Activated naive CD8-positive, alpha-beta T cell treated with anti-CD3 and anti-CD28 coated beads, Interleukin-2, amount 50 U/mL, for 24 hours (primary cell): ENCODE measurements around the gene CDH13.

Experiments used
- ATAC-seq: fragments of 150-1000 bp; cut with Tn5 transposase; one replicate; pipeline ENCODE4 v1.10.0; 2021
- DNase-seq: peaks from one replicate; pipeline ENCODE4 v3.0.0; 2021
- H3K27ac Mint-ChIP-seq: one replicate; pipeline ENCODE4 v1.8.0; 2021; ENCODE audit warnings: mild to moderate bottlenecking, mixed read lengths
- H3K27me3 Mint-ChIP-seq: one replicate; pipeline ENCODE4 v1.8.0; 2021; ENCODE audit warnings: mixed read lengths
- H3K36me3 Mint-ChIP-seq: one replicate; pipeline ENCODE4 v1.8.0; 2021; ENCODE audit warnings: low read depth, mixed read lengths
- H3K4me1 Mint-ChIP-seq: one replicate; pipeline ENCODE4 v1.8.0; 2021; ENCODE audit warnings: mixed read lengths
- H3K4me3 Mint-ChIP-seq: one replicate; pipeline ENCODE4 v1.8.0; 2021; ENCODE audit warnings: mild to moderate bottlenecking, moderate library complexity, mixed read lengths
- H3K9me3 Mint-ChIP-seq: one replicate; pipeline ENCODE4 v1.8.0; 2021; ENCODE audit warnings: mixed read lengths

Gene CDH13

DNA sequence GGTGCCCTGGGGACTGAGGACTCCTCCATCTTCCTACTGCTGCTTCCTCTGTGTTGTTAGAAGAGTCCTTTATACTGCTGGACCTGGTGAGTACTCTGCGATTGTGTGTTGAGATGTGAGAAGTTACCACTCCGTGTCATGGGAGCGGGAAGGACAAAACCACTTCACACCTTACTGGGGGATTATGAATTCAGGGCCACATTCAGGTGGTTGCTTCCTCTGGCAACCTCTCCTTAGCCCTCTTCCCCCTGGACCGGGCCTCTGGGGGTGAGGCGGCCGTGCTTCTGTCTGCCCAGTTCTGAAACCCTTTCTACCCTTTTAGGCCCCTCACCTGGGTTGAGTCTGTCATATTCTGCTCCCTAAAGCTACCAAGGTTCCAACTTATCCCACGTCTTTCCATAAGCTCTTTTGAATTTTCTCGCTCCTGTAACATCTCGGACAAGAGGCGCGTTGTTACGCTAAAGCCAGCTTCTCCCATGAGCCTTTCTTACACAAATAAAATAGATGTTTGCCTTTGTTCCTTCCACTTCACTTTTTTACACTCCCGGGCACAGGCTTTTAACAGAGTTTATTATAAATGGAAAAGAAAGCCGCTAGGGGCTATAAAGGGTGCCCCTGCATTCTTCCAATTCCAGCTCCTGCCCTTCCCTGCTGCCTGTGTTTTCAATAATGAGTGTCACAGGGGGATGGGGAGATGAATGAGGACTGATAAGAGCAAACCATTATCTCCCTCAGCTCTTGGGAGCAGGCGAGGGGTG, 20.7 kb upstream of the CDH13 start:
- DNase-seq (no peak), ATAC-seq (no peak)
- H3K27me3 Mint-ChIP-seq, result peaks cover 10% of the 10 kb centered on the region
- no peak overlapping the region for H3K27ac Mint-ChIP-seq
- H3K36me3 Mint-ChIP-seq, result no peaks in the 10 kb centered on the region
- H3K4me1 Mint-ChIP-seq, result no peaks in the 10 kb centered on the region
- no peak overlapping the region for H3K4me3 Mint-ChIP-seq
- no peaks in the 10 kb centered on the region for H3K9me3 Mint-ChIP-seq

DNA sequence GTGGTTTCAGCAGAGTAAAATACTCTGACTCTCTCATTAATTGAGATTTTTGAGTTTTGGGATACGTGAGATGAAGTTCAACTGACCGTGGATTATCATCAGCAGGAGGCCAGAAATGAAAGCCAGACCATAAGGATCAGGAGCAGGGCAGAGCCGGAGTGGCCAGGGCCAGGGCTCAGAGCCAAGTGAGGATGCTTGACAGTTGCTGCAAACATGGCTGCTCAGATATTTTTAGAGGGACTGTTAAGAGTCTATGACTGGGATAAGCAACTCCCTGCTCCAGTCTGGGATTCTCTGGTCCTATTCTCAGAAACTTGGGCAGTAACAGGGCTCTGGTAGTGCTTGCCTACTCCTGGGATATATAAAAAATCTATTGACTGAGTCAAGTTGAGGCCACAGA, 17.6 kb upstream of the CDH13 start:
- no peak overlapping the region for H3K27ac Mint-ChIP-seq
- H3K27me3 Mint-ChIP-seq, result peaks cover 13% of the 10 kb centered on the region
- no peaks in the 10 kb centered on the region for H3K36me3 Mint-ChIP-seq
- DNase-seq, result no peak
- H3K4me3 Mint-ChIP-seq, result no peak overlapping the region
- ATAC-seq, result no peak
- no peaks in the 10 kb centered on the region for H3K9me3 Mint-ChIP-seq
- no peaks in the 10 kb centered on the region for H3K4me1 Mint-ChIP-seq

DNA sequence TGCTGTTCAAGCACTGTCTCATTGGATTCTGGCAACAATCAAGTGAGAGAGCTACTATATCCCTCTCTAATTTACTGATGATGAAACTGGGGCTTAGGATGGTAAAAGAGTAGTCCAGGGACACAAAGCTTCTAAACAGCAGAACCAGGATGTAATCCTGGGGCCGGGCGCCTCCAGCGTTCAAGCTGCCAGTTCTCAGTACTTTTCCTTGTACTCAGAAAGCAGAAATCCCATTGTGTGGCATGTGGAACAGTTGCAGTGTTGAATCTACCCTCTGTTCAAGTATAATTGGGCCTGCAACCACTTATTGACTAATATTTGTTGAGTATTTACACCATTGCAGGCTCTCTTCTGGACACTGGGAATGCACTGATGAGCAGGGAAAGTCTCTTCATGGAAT, 14.5 kb upstream of the CDH13 start:
- Mint-ChIP-seq H3K27me3 (peaks cover 11% of the 10 kb centered on the region), H3K4me3 (no peak overlapping the region), H3K4me1 (no peaks in the 10 kb centered on the region), H3K27ac (no peak overlapping the region), H3K9me3 (no peaks in the 10 kb centered on the region), H3K36me3 (no peaks in the 10 kb centered on the region)
- no peak for ATAC-seq
- no peak for DNase-seq

DNA sequence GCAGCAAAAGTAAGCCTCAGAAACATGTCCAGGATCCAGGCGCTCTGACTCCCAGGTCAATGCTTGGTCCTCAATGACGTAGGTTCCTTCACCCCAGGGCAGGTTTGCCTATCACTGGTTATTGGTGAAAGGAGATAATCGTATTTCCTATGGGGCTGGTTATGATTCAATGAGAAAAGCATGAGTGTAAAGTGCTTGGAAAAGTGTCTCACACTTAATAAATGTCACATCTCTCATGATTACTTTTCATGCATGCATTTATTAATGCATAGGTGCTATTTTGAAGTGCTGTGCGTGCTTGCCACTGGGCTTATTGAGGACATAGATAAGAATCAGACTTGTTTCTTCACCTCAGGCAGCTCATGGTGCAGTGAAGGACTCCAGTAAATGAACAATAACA, 10.4 kb upstream of the CDH13 start:
- H3K4me3 Mint-ChIP-seq, result no peak overlapping the region
- no peaks in the 10 kb centered on the region for H3K9me3 Mint-ChIP-seq
- no peaks in the 10 kb centered on the region for H3K4me1 Mint-ChIP-seq
- ATAC-seq (no peak), DNase-seq (no peak)
- H3K27ac Mint-ChIP-seq, result no peak overlapping the region
- H3K36me3 Mint-ChIP-seq, result no peaks in the 10 kb centered on the region
- peaks cover 5% of the 10 kb centered on the region for H3K27me3 Mint-ChIP-seq

DNA sequence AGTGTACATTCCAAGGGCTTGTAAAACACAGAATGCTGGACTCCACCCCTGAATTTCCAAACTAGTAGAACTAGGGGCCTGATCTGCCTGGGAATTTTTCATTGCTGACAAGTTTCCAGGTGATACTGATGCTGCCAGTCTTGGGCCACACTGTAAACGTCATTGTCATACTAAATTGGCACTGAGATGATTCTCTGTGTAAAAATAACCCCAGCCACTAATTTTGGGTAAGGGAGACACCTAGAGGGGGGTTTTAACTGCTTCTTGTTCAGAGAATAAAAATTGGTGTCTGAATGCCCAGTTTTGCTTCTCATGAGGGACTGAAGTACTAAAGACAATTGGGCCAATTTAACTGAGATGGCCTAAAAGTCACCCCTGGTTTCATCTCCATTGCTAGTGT, 5.0 kb upstream of the CDH13 start:
- no peak overlapping the region for H3K27ac Mint-ChIP-seq
- no peak overlapping the region for H3K4me3 Mint-ChIP-seq
- no peak for ATAC-seq
- no peaks in the 10 kb centered on the region for H3K36me3 Mint-ChIP-seq
- peaks cover 18% of the 10 kb centered on the region for H3K27me3 Mint-ChIP-seq
- H3K9me3 Mint-ChIP-seq, result no peaks in the 10 kb centered on the region
- no peak for DNase-seq
- no peaks in the 10 kb centered on the region for H3K4me1 Mint-ChIP-seq

DNA sequence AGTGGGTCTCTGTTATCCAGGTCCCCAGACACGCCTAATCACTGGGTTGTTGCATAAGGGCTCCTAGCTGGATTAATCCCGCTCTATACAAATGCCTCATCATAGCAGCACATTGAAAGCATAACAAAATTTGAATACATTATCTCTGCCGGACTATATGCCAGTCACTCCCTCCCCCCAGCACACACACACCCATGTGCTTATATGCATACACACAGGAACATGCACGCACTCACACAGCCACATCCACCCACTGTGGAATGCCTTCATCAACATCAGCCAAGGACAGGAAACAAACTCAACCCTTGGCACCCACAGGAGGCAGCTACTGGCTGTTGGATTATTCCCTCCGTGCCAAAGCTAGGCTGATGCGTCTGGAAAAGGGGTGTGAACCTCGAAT, 3.5 kb upstream of the CDH13 start:
- peaks cover 28% of the 10 kb centered on the region for H3K27me3 Mint-ChIP-seq
- no peak for ATAC-seq
- H3K27ac Mint-ChIP-seq, result no peak overlapping the region
- H3K9me3 Mint-ChIP-seq, result no peaks in the 10 kb centered on the region
- no peaks in the 10 kb centered on the region for H3K4me1 Mint-ChIP-seq
- no peak overlapping the region for H3K4me3 Mint-ChIP-seq
- no peaks in the 10 kb centered on the region for H3K36me3 Mint-ChIP-seq
- DNase-seq, result no peak

DNA sequence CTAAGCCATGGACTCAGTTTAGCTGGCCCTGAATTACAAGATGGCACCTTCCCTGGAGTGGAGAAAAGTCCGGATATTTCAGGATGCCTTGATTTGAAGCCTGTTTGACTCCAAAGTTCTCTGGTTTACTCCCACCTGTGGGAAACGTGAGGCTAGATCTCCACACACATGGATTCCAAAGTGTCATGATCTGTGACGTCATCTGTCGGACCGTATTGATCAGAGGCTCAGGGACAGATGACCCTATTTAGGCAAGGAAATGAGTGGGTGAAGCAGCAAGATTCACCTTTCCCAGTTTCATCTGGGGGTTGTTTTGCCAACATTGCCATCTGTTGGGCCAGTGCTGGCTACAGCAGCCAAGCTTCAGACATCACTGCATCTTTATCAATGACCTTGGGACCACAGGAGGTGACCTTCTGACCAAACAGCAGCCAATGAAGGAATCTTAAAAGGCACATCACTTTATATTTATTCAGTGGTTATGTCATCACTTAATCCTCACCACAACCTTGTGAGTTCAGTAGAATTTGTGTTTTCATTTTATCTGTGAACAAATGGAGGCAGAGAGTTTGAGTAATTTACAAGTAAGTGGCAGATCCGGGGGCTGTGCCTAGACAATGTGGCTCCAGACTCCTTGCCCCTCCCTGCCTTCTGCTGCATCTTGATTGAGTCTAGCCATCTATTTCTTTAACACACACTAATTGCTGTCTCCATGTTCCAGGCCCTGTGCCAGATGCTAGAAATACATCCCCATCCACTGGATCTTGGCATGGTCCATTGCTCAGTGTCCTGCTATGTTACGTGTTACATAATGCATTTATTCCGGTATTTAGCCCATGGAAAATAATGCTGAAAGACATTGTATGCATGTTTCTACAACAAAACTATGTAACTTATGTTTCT, 1.5 kb upstream of the CDH13 start:
- ATAC-seq (no peak), DNase-seq (no peak)
- Mint-ChIP-seq H3K9me3 (no peaks in the 10 kb centered on the region), H3K4me1 (peaks cover 4% of the 10 kb centered on the region), H3K27me3 (peaks cover 45% of the 10 kb centered on the region), H3K4me3 (no peak overlapping the region), H3K36me3 (no peaks in the 10 kb centered on the region), H3K27ac (no peak overlapping the region)

DNA sequence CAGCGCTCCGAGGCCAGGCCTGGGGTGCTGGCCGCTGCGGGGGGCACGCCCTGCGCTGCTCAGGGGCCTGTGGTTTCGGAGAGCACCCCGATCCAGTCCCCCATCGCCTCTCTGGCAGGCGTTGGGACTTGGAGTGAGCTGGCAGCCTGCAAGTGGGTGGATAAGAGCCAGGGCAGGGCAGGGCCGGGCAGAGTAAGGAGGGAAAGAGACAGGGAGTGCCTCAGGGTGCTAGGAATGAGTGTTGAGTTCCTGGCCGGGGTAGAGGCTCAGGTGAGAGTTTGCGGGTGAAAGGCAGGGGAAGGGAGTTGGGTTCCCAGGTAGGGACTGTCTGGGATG, 1.3 kb downstream of the CDH13 start:
- H3K27me3 Mint-ChIP-seq, result peaks cover 52% of the 10 kb centered on the region
- H3K9me3 Mint-ChIP-seq, result no peaks in the 10 kb centered on the region
- no peaks in the 10 kb centered on the region for H3K36me3 Mint-ChIP-seq
- H3K27ac Mint-ChIP-seq, result no peak overlapping the region
- DNase-seq (no peak), ATAC-seq (no peak)
- H3K4me3 Mint-ChIP-seq, result no peak overlapping the region
- peaks cover 4% of the 10 kb centered on the region for H3K4me1 Mint-ChIP-seq

DNA sequence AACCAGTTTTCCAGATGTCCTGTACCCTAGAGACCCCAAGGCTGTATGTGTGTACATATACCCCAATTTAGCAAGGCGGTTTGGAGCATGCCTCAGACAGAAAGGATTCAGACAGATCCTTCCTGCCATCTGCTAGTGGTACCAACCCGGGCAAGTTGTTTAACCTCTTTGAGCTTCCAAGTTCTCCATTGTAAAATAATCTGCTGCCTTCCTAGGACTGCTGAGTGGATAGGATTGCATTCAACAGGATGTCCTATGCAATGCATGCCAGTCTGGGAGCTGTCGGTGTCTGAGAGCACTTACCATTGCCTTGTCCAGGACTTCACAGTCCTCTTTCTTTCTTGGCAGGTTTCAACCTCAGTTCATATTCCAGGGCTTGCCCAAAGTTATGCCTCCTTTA, 1.9 kb downstream of the CDH13 start:
- H3K27me3 Mint-ChIP-seq, result peaks cover 52% of the 10 kb centered on the region
- H3K4me1 Mint-ChIP-seq, result peaks cover 4% of the 10 kb centered on the region

DNA sequence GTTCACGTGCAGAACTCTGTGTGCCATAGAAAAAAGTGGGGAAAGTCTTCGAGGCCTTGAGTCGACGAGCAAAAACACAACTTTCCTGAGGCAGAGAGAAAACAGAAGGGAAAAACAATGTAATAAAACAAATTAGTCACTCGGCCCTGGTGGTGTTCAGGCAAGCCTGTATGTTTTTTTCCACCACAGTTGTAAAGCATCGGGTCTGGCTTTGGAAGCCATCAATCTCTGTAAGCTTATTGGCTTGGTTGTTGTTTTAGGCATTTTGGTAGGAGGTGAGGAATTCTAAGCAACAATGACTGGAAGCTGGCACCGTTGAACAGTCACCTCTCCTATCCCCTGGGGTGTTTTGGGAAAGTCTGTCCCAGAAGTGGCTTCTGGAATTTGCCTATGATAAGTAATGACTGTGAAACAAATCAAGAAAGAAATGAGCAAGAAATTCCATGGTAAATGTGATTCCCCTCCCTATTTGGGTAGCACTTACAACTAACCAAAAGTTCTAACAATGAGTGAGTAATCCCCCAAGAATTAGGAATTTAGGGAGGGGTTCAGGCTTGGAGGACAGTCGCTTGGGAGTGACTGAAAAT, 2.8 kb downstream of the CDH13 start:
- no peak overlapping the region for H3K4me3 Mint-ChIP-seq
- H3K27ac Mint-ChIP-seq, result no peak overlapping the region
- H3K4me1 Mint-ChIP-seq, result peaks cover 4% of the 10 kb centered on the region
- no peaks in the 10 kb centered on the region for H3K9me3 Mint-ChIP-seq
- H3K27me3 Mint-ChIP-seq, result peaks cover 52% of the 10 kb centered on the region
- H3K36me3 Mint-ChIP-seq, result no peaks in the 10 kb centered on the region
- no peak for DNase-seq
- ATAC-seq, result no peak

More for the DNA sequence above, 1.9 kb downstream of the CDH13 start:
- H3K36me3 Mint-ChIP-seq, result no peaks in the 10 kb centered on the region
- ATAC-seq, result no peak
- no peak overlapping the region for H3K4me3 Mint-ChIP-seq
- no peaks in the 10 kb centered on the region for H3K9me3 Mint-ChIP-seq
- H3K27ac Mint-ChIP-seq, result no peak overlapping the region
- no peak for DNase-seq

DNA sequence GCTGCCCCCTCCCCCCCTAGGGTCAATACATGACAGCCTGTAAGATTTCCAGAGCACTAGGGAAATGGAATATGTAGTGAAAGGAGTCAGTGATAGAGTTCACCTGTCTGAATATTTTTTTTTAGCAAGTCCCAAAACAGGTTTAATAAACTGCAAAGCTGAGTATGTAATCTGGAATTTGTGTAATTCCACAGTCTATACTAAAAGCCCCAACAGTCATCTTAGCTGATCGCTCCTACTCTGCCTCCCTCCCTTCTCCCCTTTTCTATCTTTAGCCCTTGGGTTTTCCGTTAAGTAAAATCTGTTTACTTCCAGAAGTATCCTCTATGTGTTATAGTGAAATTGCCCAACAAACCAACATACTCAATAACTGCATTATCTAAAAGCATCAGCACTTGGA, 3.5 kb downstream of the CDH13 start:
- Mint-ChIP-seq H3K9me3 (no peaks in the 10 kb centered on the region), H3K36me3 (no peaks in the 10 kb centered on the region), H3K4me3 (no peak overlapping the region), H3K4me1 (peaks cover 5% of the 10 kb centered on the region), H3K27ac (no peak overlapping the region), H3K27me3 (peaks cover 51% of the 10 kb centered on the region)
- ATAC-seq (no peak), DNase-seq (no peak)

DNA sequence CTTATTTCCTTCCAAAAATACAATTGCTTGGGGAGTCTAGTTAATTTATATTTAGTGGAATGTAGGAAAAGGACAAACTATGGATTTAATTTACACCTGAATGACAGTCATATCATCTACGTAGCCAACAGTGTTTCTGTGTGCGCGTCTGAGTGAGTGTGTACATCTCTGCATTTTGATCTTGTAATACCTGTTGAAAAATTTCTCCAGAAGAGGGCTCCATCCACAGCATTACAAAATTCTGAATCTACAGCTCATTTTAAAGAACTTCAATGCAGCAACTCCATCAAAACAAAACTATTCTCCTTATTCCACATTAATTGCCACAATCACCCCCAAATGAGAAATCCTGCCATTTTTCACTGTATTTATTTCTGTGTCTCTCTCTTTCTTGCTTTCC, 3.9 kb downstream of the CDH13 start:
- H3K4me1 Mint-ChIP-seq, result peaks cover 7% of the 10 kb centered on the region
- H3K27me3 Mint-ChIP-seq, result peaks cover 47% of the 10 kb centered on the region
- H3K4me3 Mint-ChIP-seq, result no peak overlapping the region
- no peaks in the 10 kb centered on the region for H3K36me3 Mint-ChIP-seq
- H3K9me3 Mint-ChIP-seq, result no peaks in the 10 kb centered on the region
- ATAC-seq (no peak), DNase-seq (no peak)
- no peak overlapping the region for H3K27ac Mint-ChIP-seq

DNA sequence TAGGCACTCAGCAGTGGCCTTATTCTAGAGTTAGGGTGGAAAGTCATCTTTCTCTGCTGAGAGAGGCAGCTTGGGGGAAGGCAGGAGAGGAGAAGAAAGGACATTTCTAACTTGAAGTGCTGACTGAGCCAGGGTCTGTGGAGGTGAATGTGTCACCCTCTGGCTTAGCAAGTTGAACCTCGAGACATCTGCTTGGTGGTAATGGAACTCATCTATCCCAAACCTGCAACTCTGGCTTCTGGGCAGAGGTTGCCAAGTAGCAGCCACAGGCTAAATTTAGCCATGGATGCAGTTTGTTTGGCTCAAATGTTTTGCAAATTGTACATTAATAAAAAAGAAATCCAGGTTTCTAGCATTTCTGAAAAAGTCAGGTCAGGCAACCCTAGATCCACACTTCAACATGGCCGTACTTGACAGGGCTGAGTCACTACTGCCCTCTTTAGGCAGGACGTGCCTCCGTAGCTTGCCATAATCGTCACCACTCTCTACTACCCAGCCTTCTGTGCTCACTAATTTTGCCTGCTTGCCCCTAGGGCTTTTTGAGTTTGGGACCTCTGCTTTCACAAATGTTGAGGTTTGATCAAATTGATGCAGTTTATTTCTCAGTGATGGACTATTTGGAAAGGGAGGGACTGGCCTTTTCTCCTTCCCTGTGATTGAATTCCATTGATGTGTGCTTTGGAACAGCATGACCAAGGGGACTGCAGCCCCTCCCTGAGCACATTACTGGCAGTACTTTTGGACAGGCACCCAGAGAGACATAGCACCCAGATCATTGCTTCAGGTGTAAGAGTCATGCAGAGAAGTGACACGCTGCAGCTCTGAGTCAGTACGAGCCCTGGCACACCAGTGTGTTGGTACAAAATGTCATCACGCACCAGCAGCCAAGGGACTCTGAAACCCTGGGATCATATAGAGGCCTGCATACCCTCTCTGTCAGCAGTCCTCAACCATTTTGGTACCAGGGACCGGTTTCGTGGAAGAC, 5.2 kb downstream of the CDH13 start:
- DNase-seq, result no peak
- ATAC-seq, result no peak
- Mint-ChIP-seq H3K36me3 (no peaks in the 10 kb centered on the region), H3K4me1 (peaks cover 7% of the 10 kb centered on the region), H3K9me3 (no peaks in the 10 kb centered on the region), H3K4me3 (no peak overlapping the region), H3K27ac (no peak overlapping the region), H3K27me3 (peaks cover 34% of the 10 kb centered on the region)

DNA sequence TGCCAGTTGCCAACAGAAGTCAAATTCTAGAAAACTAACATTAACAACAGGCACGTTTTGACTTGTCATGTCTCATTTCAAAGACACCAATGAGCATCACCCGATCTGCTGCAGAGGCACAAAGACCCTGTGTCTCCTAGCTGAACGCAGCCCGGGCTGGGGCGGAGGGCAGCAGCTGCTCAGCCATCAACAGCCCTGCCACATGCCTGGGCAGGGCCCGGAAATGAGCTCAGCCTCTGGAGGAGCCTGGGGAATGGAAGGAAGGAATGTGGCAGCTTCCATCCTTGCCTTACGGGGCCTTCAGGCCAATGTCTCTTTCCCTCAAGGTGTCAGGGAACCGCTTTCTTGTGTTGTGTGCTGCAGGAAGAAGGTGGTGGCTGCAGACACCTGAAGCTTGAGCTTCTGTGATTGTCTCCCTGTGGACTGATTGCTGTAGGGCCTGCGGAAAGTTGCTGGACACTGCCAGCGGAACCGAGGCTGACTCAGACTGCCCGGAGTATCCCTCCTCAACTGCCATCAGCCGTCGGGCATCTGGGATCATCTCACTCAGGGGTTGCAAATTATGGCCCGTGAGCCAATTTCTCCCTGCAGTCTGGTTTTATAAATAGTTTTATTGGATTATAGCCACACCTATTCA, 7.3 kb downstream of the CDH13 start:
- no peaks in the 10 kb centered on the region for H3K9me3 Mint-ChIP-seq
- H3K4me3 Mint-ChIP-seq, result no peak overlapping the region
- ATAC-seq, result no peak
- peaks cover 7% of the 10 kb centered on the region for H3K4me1 Mint-ChIP-seq
- DNase-seq, result no peak
- H3K27ac Mint-ChIP-seq, result no peak overlapping the region
- H3K27me3 Mint-ChIP-seq, result peaks cover 21% of the 10 kb centered on the region
- H3K36me3 Mint-ChIP-seq, result no peaks in the 10 kb centered on the region
